GM23248 (cell line): ENCODE results near the gene EIF2B5. TPM values are rescaled to one million over a fixed set of nuclear protein-coding genes. Genes with fewer than 3 reads are reported as not detected.

Source experiments
- DNase-seq: peaks from one replicate; pipeline ENCODE4 v3.0.0-alpha.2; 2015
- H2AFZ ChIP-seq: fragments of 200-600 bp; sonication (generic); 2 replicates; pipeline ENCODE4 v1.6.1; 2016; ENCODE audit warnings: antibody characterized with exemption
- H3F3A ChIP-seq: fragments of 200-600 bp; sonication (generic); 2 replicates; pipeline ENCODE4 v1.6.1; 2016; ENCODE audit warnings: mild to moderate bottlenecking, antibody characterized with exemption, mixed run types; ENCODE audit not compliant: insufficient read depth
- H3K27ac ChIP-seq: fragments of 200-600 bp; sonication (generic); 2 replicates; pipeline ENCODE4 v1.5.1; 2016; ENCODE audit warnings: mild to moderate bottlenecking
- H3K27me3 ChIP-seq: fragments of 200-600 bp; sonication (generic); replicated peaks from 2 replicates; pipeline ENCODE4 v1.6.1; 2016; ENCODE audit warnings: mild to moderate bottlenecking; ENCODE audit not compliant: insufficient read depth
- H3K36me3 ChIP-seq: fragments of 200-600 bp; sonication (generic); 2 replicates; pipeline ENCODE4 v1.6.1; 2016; ENCODE audit warnings: low read depth, mild to moderate bottlenecking
- H3K4me1 ChIP-seq: fragments of 200-600 bp; sonication (generic); 2 replicates; pipeline ENCODE4 v1.6.1; 2016; ENCODE audit warnings: mild to moderate bottlenecking; ENCODE audit not compliant: insufficient read depth
- H3K4me2 ChIP-seq: fragments of 200-600 bp; sonication (generic); one replicate; pipeline ENCODE4 v1.6.1; 2016; ENCODE audit warnings: mild to moderate bottlenecking; ENCODE audit not compliant: unreplicated experiment
- H3K4me3 ChIP-seq: fragments of 200-600 bp; sonication (generic); 2 replicates; pipeline ENCODE4 v1.5.1; 2016; ENCODE audit warnings: mild to moderate bottlenecking
- H3K79me2 ChIP-seq: fragments of 200-600 bp; sonication (generic); 2 replicates; pipeline ENCODE4 v1.6.1; 2016; ENCODE audit warnings: mild to moderate bottlenecking; ENCODE audit not compliant: insufficient read depth
- H3K9ac ChIP-seq: fragments of 200-600 bp; sonication (generic); 2 replicates; pipeline ENCODE4 v1.6.1; 2016; ENCODE audit warnings: mild to moderate bottlenecking
- H3K9me2 ChIP-seq: fragments of 200-600 bp; sonication (generic); 2 replicates; pipeline ENCODE4 v1.6.1; 2016; ENCODE audit warnings: mixed run types, mild to moderate bottlenecking, moderate library complexity; ENCODE audit not compliant: insufficient read depth
- H3K9me3 ChIP-seq: fragments of 200-600 bp; sonication (generic); one replicate; pipeline ENCODE4 v1.6.1; 2017; ENCODE audit warnings: low read depth
- H4K20me1 ChIP-seq: fragments of 200-600 bp; sonication (generic); 2 replicates; pipeline ENCODE4 v1.6.0; 2016; ENCODE audit not compliant: insufficient read depth
- EZH2 ChIP-seq: fragments of 200-600 bp; sonication (generic); IDR thresholded peaks from 2 replicates; pipeline ENCODE4 v1.6.1; 2018; ENCODE audit warnings: antibody characterized with exemption, mild to moderate bottlenecking; ENCODE audit not compliant: insufficient read depth, poor library complexity, severe bottlenecking
- EZH2phosphoT487 ChIP-seq: fragments of 200-600 bp; sonication (generic); IDR thresholded peaks from 2 replicates; pipeline ENCODE4 v1.6.1; 2018; ENCODE audit warnings: antibody characterized with exemption, moderate library complexity, mild to moderate bottlenecking, low read depth; ENCODE audit not compliant: insufficient read depth
- WGBS, 2 experiments: methylation state at CpG; one replicate each; pipeline ENCODE4 v1.1.6; 2015 to 2017; ENCODE audit warnings: low lambda C conversion rate in 2 of 2, low coverage in 1 of 2; ENCODE audit errors: missing lambda C conversion rate in 2 of 2; 5-methylcytosine and 5-hydroxymethylcytosine counted together
- in situ Hi-C: fragments of 300-500 bp; cut with MboI; formaldehyde crosslinking; loops from 2 replicates; pipeline ENCODE4 v1.15.0; 2020
- polyA plus RNA-seq: library from polyadenylated mRNA; unstranded; fragments of >200 nt; fragmentation: Nextera tagmentation; extraction: Ambion mirVana; gene quantifications from 2 replicates; pipeline ENCODE4 v1.2.1, GENCODE V29; 2016
- total RNA-seq: library from RNA; depleted of rRNA; stranded (reverse); fragments of >200 nt; shearing (Covaris generic); gene quantifications from 2 replicates; pipeline ENCODE4 v1.2.3, GENCODE V29; 2014

Gene EIF2B5
- total and polyA plus RNA-seq, 2 experiments from 2014 or later, result 27.8 to 28.3 TPM

- in situ Hi-C loops, result no loop called here
- DNase-seq, result peak; percentile 100
- peak within 1 kb of the TSS; percentile 98 for H3K9ac ChIP-seq
- TF ChIP-seq EZH2, result no peak
- no peak for TF ChIP-seq EZH2phosphoT487
- H3K27me3 ChIP-seq, result no peaks in the 10 kb centered on the region
- H3K36me3 ChIP-seq, result peaks cover 26% of the 10 kb centered on the region
- H3K4me1 ChIP-seq, result peaks cover 61% of the 10 kb centered on the region
- H2AFZ ChIP-seq, result 0 out of 2 replicates have a peak within 1 kb of the TSS, but pooled peaks have one; percentile 56
- H3K4me2 ChIP-seq, result peak within 1 kb of the TSS; percentile 100
- no peaks in the 10 kb centered on the region for H3K9me2 ChIP-seq
- H4K20me1 ChIP-seq, result no peaks in the 10 kb centered on the region
- H3K27ac ChIP-seq, result peak within 1 kb of the TSS; percentile 95
- 0 to 3% methylated on average over 47 to 65 of the region's 73 CpGs for WGBS, 2 experiments
- H3K4me3 ChIP-seq, result peak within 1 kb of the TSS; percentile 96
- peaks cover 71% of the 10 kb centered on the region for H3F3A ChIP-seq
- peaks cover 78% of the 10 kb centered on the region for H3K79me2 ChIP-seq
- no peaks in the 10 kb centered on the region for H3K9me3 ChIP-seq
Measured at GRCh38 chr3:184174646-184175492, 39.7 kb downstream of the EIF2B5 start, which contains the start of gene AP2M1. Gene AP2M1, plus strand, starts transcription at chr3:184174855. Its CDS starts 2,139 bp downstream, at chr3:184176994.

GRCh38 chr3:184175506-184175905 is 40.3 kb downstream of the EIF2B5 start:
- Histone ChIP-seq H3K4me3 (peak overlapping the region; percentile 96), H3K9ac (peak overlapping the region; percentile 98), H3K79me2 (peaks cover 79% of the 10 kb centered on the region), H4K20me1 (no peaks in the 10 kb centered on the region), H3K36me3 (peaks cover 30% of the 10 kb centered on the region), H3K27ac (peak overlapping the region; percentile 95), H3K9me2 (no peaks in the 10 kb centered on the region), H3K9me3 (no peaks in the 10 kb centered on the region), H3K4me2 (peak overlapping the region; percentile 100), H3K27me3 (no peaks in the 10 kb centered on the region), H3K4me1 (peaks cover 64% of the 10 kb centered on the region), H3F3A (peaks cover 77% of the 10 kb centered on the region), H2AFZ (no peak overlapping the region)
- TF ChIP-seq EZH2, result no peak
- no peak for TF ChIP-seq EZH2phosphoT487
- DNase-seq, result peak; percentile 18
- in situ Hi-C loops, result no loop called here
- 13 to 14% methylated on average over 8 of the region's 8 CpGs for WGBS, 2 experiments

GRCh38 chr3:184175981-184176376 is 40.8 kb downstream of the EIF2B5 start:
- Histone ChIP-seq H3K27me3 (no peaks in the 10 kb centered on the region), H2AFZ (no peak overlapping the region), H3K27ac (peak overlapping the region; percentile 95), H3K4me2 (peak overlapping the region; percentile 100), H4K20me1 (no peaks in the 10 kb centered on the region), H3K4me1 (peaks cover 64% of the 10 kb centered on the region), H3K36me3 (peaks cover 34% of the 10 kb centered on the region), H3F3A (peaks cover 79% of the 10 kb centered on the region), H3K9me2 (no peaks in the 10 kb centered on the region), H3K79me2 (peaks cover 79% of the 10 kb centered on the region), H3K9me3 (no peaks in the 10 kb centered on the region), H3K9ac (peak overlapping the region; percentile 98), H3K4me3 (peak overlapping the region; percentile 96)
- 0 to 3% methylated on average over 3 of the region's 3 CpGs for WGBS, 2 experiments
- DNase-seq, result peak; percentile 59
- no peak for TF ChIP-seq EZH2
- TF ChIP-seq EZH2phosphoT487, result no peak
- in situ Hi-C loops, result no loop called here

GRCh38 chr3:184176377-184177330 is 41.5 kb downstream of the EIF2B5 start:
- Histone ChIP-seq H3K27ac (peak overlapping the region; percentile 95), H3K79me2 (peaks cover 79% of the 10 kb centered on the region), H4K20me1 (no peaks in the 10 kb centered on the region), H3K4me1 (peaks cover 58% of the 10 kb centered on the region), H3F3A (peaks cover 80% of the 10 kb centered on the region), H3K27me3 (no peaks in the 10 kb centered on the region), H3K4me2 (peak overlapping the region; percentile 100), H3K9me2 (no peaks in the 10 kb centered on the region), H3K9me3 (no peaks in the 10 kb centered on the region), H3K9ac (peak overlapping the region; percentile 98), H3K36me3 (peaks cover 41% of the 10 kb centered on the region), H2AFZ (no peak overlapping the region), H3K4me3 (peak overlapping the region; percentile 96)
- in situ Hi-C loops, result no loop called here
- TF ChIP-seq EZH2, result no peak
- no peak for TF ChIP-seq EZH2phosphoT487
- 12 to 14% methylated on average over 19 of the region's 19 CpGs for WGBS, 2 experiments
- DNase-seq, result peak; percentile 99
